IMR-90 (cell line): ENCODE measurements around the gene OPA3. TPM values are rescaled to one million over a fixed set of nuclear protein-coding genes. Genes with fewer than 3 reads are reported as not detected.

Source experiments
- ATAC-seq: fragments of 200-7000 bp; cut with Tn5 transposase; 2 replicates; pipeline ENCODE4 v1.9.1; 2020; ENCODE audit warnings: low read depth, mild to moderate bottlenecking, moderate library complexity
- BruUV-seq: library from RNA; stranded (reverse); fragments of 400-500 nt; replicated peaks from 2 replicates; lab custom pipeline; 2021; lab: Mats Ljungman, UMichigan
- CTCF ChIA-PET: fragments of 300-600 bp; formaldehyde crosslinking; extraction: SDS; loops from one replicate; lab custom pipeline; 2021; ENCODE audit warnings: antibody characterized with exemption; lab: Yijun Ruan, JAX
- POLR2A ChIA-PET: fragments of 300-600 bp; sonication (Branson Sonifier 250); formaldehyde crosslinking; loops from one replicate; lab custom pipeline; 2022; ENCODE audit warnings: antibody characterized with exemption; ENCODE audit not compliant: unreplicated experiment; lab: Charles Lee
- DNase-seq: peaks from one replicate; pipeline ENCODE4 v3.0.0; 2013
- H2AFZ ChIP-seq: replicated peaks from 2 replicates; pipeline ENCODE3; 2013; ENCODE audit warnings: low read length, mild to moderate bottlenecking; ENCODE audit not compliant: poor library complexity
- H2AK5ac ChIP-seq: 2 replicates; pipeline ENCODE4 v1.6.1; 2013; ENCODE audit warnings: low read depth, low read length, inconsistent platforms
- H2AK9ac ChIP-seq: replicated peaks from 2 replicates; pipeline ENCODE3; 2013; ENCODE audit warnings: mild to moderate bottlenecking, low read depth, low read length, moderate library complexity; ENCODE audit not compliant: poor library complexity
- H2BK120ac ChIP-seq: 2 replicates; pipeline ENCODE4 v1.6.1; 2013; ENCODE audit warnings: low read depth, low read length, inconsistent platforms
- H2BK15ac ChIP-seq: 3 replicates; pipeline ENCODE4 v1.6.1; 2013; ENCODE audit warnings: low read depth, low read length, inconsistent platforms
- H2BK20ac ChIP-seq: 2 replicates; pipeline ENCODE4 v1.6.1; 2013; ENCODE audit warnings: low read depth, mild to moderate bottlenecking, inconsistent platforms, low read length, moderate library complexity
- H2BK5ac ChIP-seq: 2 replicates; pipeline ENCODE4 v1.6.1; 2013; ENCODE audit warnings: mild to moderate bottlenecking, low read depth, low read length, inconsistent platforms; ENCODE audit not compliant: poor library complexity, severe bottlenecking
- H3K14ac ChIP-seq: replicated peaks from 2 replicates; pipeline ENCODE4 v1.6.1; 2013; ENCODE audit warnings: low read depth, low read length, inconsistent platforms
- H3K18ac ChIP-seq: 2 replicates; pipeline ENCODE4 v1.6.1; 2013; ENCODE audit warnings: low read depth, low read length, control low read depth
- H3K23ac ChIP-seq: 2 replicates; pipeline ENCODE4 v1.6.1; 2013; ENCODE audit warnings: low read depth, low read length, inconsistent platforms
- H3K27ac ChIP-seq: 2 replicates; pipeline ENCODE4 v1.5.1; 2013; ENCODE audit warnings: mild to moderate bottlenecking, control low read depth, low read length; ENCODE audit not compliant: insufficient read depth
- H3K27me3 ChIP-seq: 2 replicates; pipeline ENCODE4 v1.6.1; 2013; ENCODE audit warnings: low read length; ENCODE audit not compliant: control insufficient read depth, insufficient read depth
- H3K36me3 ChIP-seq: 2 replicates; pipeline ENCODE4 v1.6.1; 2013; ENCODE audit warnings: low read length, mixed read lengths; ENCODE audit not compliant: control insufficient read depth, insufficient read depth
- H3K4ac ChIP-seq: 2 replicates; pipeline ENCODE4 v1.6.1; 2013; ENCODE audit warnings: low read depth, low read length, inconsistent platforms
- H3K4me1 ChIP-seq: 2 replicates; pipeline ENCODE4 v1.6.1; 2013; ENCODE audit warnings: low read length, mixed read lengths; ENCODE audit not compliant: control insufficient read depth, insufficient read depth
- H3K4me2 ChIP-seq: 2 replicates; pipeline ENCODE4 v1.6.1; 2013; ENCODE audit warnings: low read depth, mild to moderate bottlenecking, control low read depth, low read length, moderate library complexity
- H3K4me3 ChIP-seq: 2 replicates; pipeline ENCODE4 v1.5.1; 2013; ENCODE audit warnings: low read depth, mild to moderate bottlenecking, control low read depth, low read length, moderate library complexity; ENCODE audit not compliant: insufficient read depth
- H3K56ac ChIP-seq: 2 replicates; pipeline ENCODE4 v1.6.1; 2013; ENCODE audit warnings: low read length, inconsistent platforms; ENCODE audit not compliant: insufficient read depth; ENCODE audit errors: extremely low read depth
- H3K79me1 ChIP-seq, 2 experiments: 2 replicates each; pipeline ENCODE4 v1.6.1; 2013; ENCODE audit warnings: low read length in 2 of 2, inconsistent platforms in 1 of 2, low read depth in 1 of 2
- H3K9ac ChIP-seq: 2 replicates; pipeline ENCODE4 v1.6.1; 2013; ENCODE audit warnings: low read depth, low read length, control low read depth
- H3K9me1 ChIP-seq: 2 replicates; pipeline ENCODE4 v1.6.1; 2013; ENCODE audit warnings: low read length, inconsistent platforms; ENCODE audit not compliant: insufficient read depth
- H3K9me3 ChIP-seq: 2 replicates; pipeline ENCODE4 v1.6.1; 2013; ENCODE audit warnings: low read length; ENCODE audit not compliant: control insufficient read depth, insufficient read depth
- H4K20me1 ChIP-seq: 2 replicates; pipeline ENCODE4 v1.6.1; 2013; ENCODE audit warnings: low read length, inconsistent platforms; ENCODE audit not compliant: insufficient read depth
- H4K5ac ChIP-seq: 2 replicates; pipeline ENCODE4 v1.6.1; 2013; ENCODE audit warnings: mild to moderate bottlenecking, low read depth, low read length, control low read depth
- H4K8ac ChIP-seq, 2 experiments: 2 replicates each; pipeline ENCODE4 v1.6.1; 2013; ENCODE audit warnings: low read depth in 2 of 2, low read length in 2 of 2, control low read depth in 1 of 2, inconsistent platforms in 1 of 2
- H4K91ac ChIP-seq: 2 replicates; pipeline ENCODE4 v1.6.1; 2013; ENCODE audit warnings: low read depth, low read length, inconsistent platforms; ENCODE audit not compliant: insufficient read depth
- CEBPB ChIP-seq: IDR thresholded peaks from 2 replicates; pipeline ENCODE4 v1.6.1; 2012; ENCODE audit warnings: low read depth, low read length, improper control_type of control experiment
- CHD1 ChIP-seq: IDR thresholded peaks from 2 replicates; pipeline ENCODE4 v1.6.1; 2012; ENCODE audit warnings: low read depth, low read length, improper control_type of control experiment
- FOS ChIP-seq: fragments of 150-350 bp; IDR thresholded peaks from 2 replicates; pipeline ENCODE4 v1.6.1; 2016; ENCODE audit warnings: low read depth, low read length
- MAZ ChIP-seq: IDR thresholded peaks from 2 replicates; pipeline ENCODE4 v1.6.1; 2012; ENCODE audit warnings: low read depth, mild to moderate bottlenecking, low read length, improper control_type of control experiment, moderate library complexity, borderline replicate concordance
- MXI1 ChIP-seq: IDR thresholded peaks from 2 replicates; pipeline ENCODE4 v1.6.1; 2012; ENCODE audit warnings: low read depth, mild to moderate bottlenecking, low read length, moderate library complexity, borderline replicate concordance
- NFE2L2 ChIP-seq: fragments of 150-350 bp; IDR thresholded peaks from 2 replicates; pipeline ENCODE4 v1.6.1; 2016; ENCODE audit warnings: low read depth, mild to moderate bottlenecking, low read length
- RAD21 ChIP-seq: IDR thresholded peaks from 2 replicates; pipeline ENCODE4 v1.6.1; 2012; ENCODE audit warnings: low read length, improper control_type of control experiment
- RCOR1 ChIP-seq: IDR thresholded peaks from 2 replicates; pipeline ENCODE4 v1.6.1; 2012; ENCODE audit warnings: mild to moderate bottlenecking, low read length, improper control_type of control experiment; ENCODE audit not compliant: insufficient replicate concordance
- WGBS, 2 experiments: methylation state at CpG; one replicate each; pipeline versions ENCODE4 v1.1.5 to v1.1.7; 2013; ENCODE audit warnings: missing lambda C conversion rate in 2 of 2; ENCODE audit not compliant: insufficient read length in 1 of 2; ENCODE audit errors: extremely low coverage in 2 of 2; 5-methylcytosine and 5-hydroxymethylcytosine counted together
- dilution Hi-C: fragments of 300-500 bp; cut with HindIII; formaldehyde crosslinking; loops from one replicate; pipeline ENCODE4 v1.14.3; 2018; ENCODE audit warnings: low sequenced_read_pairs; ENCODE audit not compliant: unreplicated experiment
- in situ Hi-C: fragments of 300-500 bp; cut with MboI; formaldehyde crosslinking; loops from 3 replicates; pipeline ENCODE4 v1.14.3; 2019; ENCODE audit warnings: low sequenced_read_pairs, inconsistent platforms, mixed read lengths
- intact Hi-C: fragments of 100-400 bp; cut with micrococcal nuclease; formaldehyde crosslinking; loops from 2 replicates; pipeline ENCODE4 v1.10.0; 2022
- polyA plus RNA-seq, 3 experiments: library from polyadenylated mRNA; depleted of rRNA; stranded (reverse); fragments of >200 nt; gene quantifications; 2 replicates each; pipeline ENCODE4 v1.2.3, GENCODE V29; 2012; ENCODE audit warnings: low replicate concordance in 1 of 3
- total RNA-seq: library from RNA; depleted of rRNA; stranded (reverse); fragments of >200 nt; gene quantifications from 2 replicates; pipeline ENCODE4 v1.2.3, GENCODE V29; 2012

The OPA3 gene
- total and polyA plus RNA-seq, 2 of the 4 experiments (the other 2 are of a cell fraction), result 5.2 to 9.6 TPM

GRCh38 chr19:45515081-45515624 lies 69.4 kb downstream of the OPA3 start:
- H4K91ac ChIP-seq, result no peak overlapping the region
- H4K20me1 ChIP-seq, result peaks cover 90% of the 10 kb centered on the region
- H4K5ac ChIP-seq, result no peak overlapping the region
- no peak overlapping the region for H2AK5ac ChIP-seq
- peaks cover 36% of the 10 kb centered on the region for H3K36me3 ChIP-seq
- no peak overlapping the region for H4K8ac ChIP-seq
- H3K27ac ChIP-seq, result no peak overlapping the region; the same call in 1 of the 2 replicates
- no peak overlapping the region for H2BK120ac ChIP-seq
- no peak overlapping the region for H2AK9ac ChIP-seq
- no peak overlapping the region for H3K4me3 ChIP-seq
- H3K9me3 ChIP-seq, result no peaks in the 10 kb centered on the region
- H3K4me2 ChIP-seq, result no peak overlapping the region
- DNase-seq (no peak), ATAC-seq (no peak)
- BruUV-seq, result no TSS peak
- no peak overlapping the region for H2BK15ac ChIP-seq
- H3K79me1 ChIP-seq, result peaks cover 8 to 71% of the 10 kb centered on the region in 2 experiments
- no peak for TF ChIP-seq RCOR1
- no peak for TF ChIP-seq MXI1
- TF ChIP-seq CEBPB, result no peak
- no peak for TF ChIP-seq RAD21
- TF ChIP-seq MAZ, result no peak
- TF ChIP-seq NFE2L2, result no peak
- TF ChIP-seq CHD1, result no peak
- no peak for TF ChIP-seq FOS
- no peak overlapping the region for H3K18ac ChIP-seq
- H2BK20ac ChIP-seq, result no peak overlapping the region
- no peaks in the 10 kb centered on the region for H3K27me3 ChIP-seq
- H3K14ac ChIP-seq, result no peak overlapping the region
- dilution Hi-C loops, result no loop called here
- no peak overlapping the region for H3K4ac ChIP-seq
- H3K9ac ChIP-seq, result no peak overlapping the region
- H3K23ac ChIP-seq, result no peak overlapping the region
- peaks cover 6% of the 10 kb centered on the region; the same call in 1 of the 2 replicates for H3K9me1 ChIP-seq
- in situ Hi-C loops, result no loop called here
- H3K56ac ChIP-seq, result no peak overlapping the region
- ChIA-PET POLR2A (no interaction called here), CTCF (no interaction called here)
- H3K4me1 ChIP-seq, result 0 out of 2 replicates have a peak, but pooled peaks cover 5% of the 10 kb centered on the region
- 100% methylated on average over 3 of the region's 10 CpGs; no CpG with 5 or more reads in 1 of the 2 experiments for WGBS, 2 experiments
- H2BK5ac ChIP-seq, result no peak overlapping the region
- no peak overlapping the region for H2AFZ ChIP-seq
- intact Hi-C loops, result no loop called here
